ENCODE measurements around the gene MEF2C. TPM values are rescaled to one million over a fixed set of nuclear protein-coding genes. Genes with fewer than 3 reads are reported as not detected.

The MEF2C gene
- polyA plus RNA-seq, 1 donor from 2014 or later, result 30.2 TPM

DNA sequence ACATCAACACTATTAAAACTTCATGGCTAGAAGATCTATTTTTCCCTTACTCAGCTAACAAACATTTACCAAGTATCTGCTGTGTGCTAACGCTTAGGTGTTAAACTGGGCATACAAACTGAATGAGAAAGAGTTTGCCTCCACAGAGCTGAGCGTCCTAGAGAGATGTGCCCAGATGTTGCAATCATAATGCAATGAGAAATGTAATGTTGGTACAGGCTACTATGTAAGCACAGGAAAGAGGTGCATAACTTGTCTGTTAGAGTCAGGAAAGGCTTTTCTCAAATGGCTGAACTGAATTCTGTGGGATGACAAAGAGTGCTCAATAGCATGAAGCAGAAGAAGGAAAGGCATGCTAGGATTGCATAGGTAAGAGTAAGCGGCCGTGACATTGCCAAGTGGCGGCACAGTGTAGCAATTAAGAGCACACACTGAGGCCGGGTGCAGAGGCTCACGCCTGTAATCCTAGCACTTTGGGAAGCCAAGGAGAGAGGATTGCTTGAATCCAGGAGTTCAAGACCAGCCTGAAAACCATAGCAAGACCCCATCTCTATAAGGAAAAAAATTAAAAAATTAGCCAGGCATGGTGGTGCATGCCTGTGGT is 137.8 kb downstream of the MEF2C start:
- no peak overlapping the region for H3K4me3 ChIP-seq (ENCODE audit: low read length)
- H3K36me3 ChIP-seq (ENCODE audit: insufficient read depth, low read length), result no peaks in the 10 kb centered on the region
- H4K20me1 ChIP-seq (ENCODE audit: insufficient read depth), result no peaks in the 10 kb centered on the region
- H3K79me2 ChIP-seq (replicated peaks; ENCODE audit: insufficient read depth, low read length), result no peaks in the 10 kb centered on the region
- no peaks in the 10 kb centered on the region for H3K9me2 ChIP-seq (ENCODE audit: insufficient read depth, low read length)
- no peak overlapping the region for H2AFZ ChIP-seq (ENCODE audit: low read depth, low read length)
- no peaks in the 10 kb centered on the region for H3K27me3 ChIP-seq (ENCODE audit: insufficient read depth, low read depth, low read length)
- H3K4me2 ChIP-seq (ENCODE audit: low read length), result no peak overlapping the region
- H3K9ac ChIP-seq (ENCODE audit: low read length), result no peak overlapping the region
- H3K9me3 ChIP-seq (ENCODE audit: low read length), result no peaks in the 10 kb centered on the region
- no peak overlapping the region for H3K27ac ChIP-seq (ENCODE audit: low read length)
- TF ChIP-seq, protein P1, sequence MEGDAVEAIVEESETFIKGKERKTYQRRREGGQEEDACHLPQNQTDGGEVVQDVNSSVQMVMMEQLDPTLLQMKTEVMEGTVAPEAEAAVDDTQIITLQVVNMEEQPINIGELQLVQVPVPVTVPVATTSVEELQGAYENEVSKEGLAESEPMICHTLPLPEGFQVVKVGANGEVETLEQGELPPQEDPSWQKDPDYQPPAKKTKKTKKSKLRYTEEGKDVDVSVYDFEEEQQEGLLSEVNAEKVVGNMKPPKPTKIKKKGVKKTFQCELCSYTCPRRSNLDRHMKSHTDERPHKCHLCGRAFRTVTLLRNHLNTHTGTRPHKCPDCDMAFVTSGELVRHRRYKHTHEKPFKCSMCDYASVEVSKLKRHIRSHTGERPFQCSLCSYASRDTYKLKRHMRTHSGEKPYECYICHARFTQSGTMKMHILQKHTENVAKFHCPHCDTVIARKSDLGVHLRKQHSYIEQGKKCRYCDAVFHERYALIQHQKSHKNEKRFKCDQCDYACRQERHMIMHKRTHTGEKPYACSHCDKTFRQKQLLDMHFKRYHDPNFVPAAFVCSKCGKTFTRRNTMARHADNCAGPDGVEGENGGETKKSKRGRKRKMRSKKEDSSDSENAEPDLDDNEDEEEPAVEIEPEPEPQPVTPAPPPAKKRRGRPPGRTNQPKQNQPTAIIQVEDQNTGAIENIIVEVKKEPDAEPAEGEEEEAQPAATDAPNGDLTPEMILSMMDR (IDR thresholded peaks at IDR 0.05; ENCODE audit: poor library complexity, severe bottlenecking), result no peak
- no peak for TF ChIP-seq EP300 (conservative IDR thresholded peaks at IDR 0.05; ENCODE audit: poor library complexity, severe bottlenecking)
- TF ChIP-seq TAF1 (IDR thresholded peaks at IDR 0.05; ENCODE audit: low read depth), result no peak
- no peak for TF ChIP-seq RAD21 (conservative IDR thresholded peaks at IDR 0.05)
- TF ChIP-seq POLR2AphosphoS5 (IDR thresholded peaks at IDR 0.05), result no peak
- TF ChIP-seq EZH2 (IDR thresholded peaks at IDR 0.05; ENCODE audit: borderline replicate concordance, insufficient read depth, low read length, poor library complexity, severe bottlenecking), result no peak
- no peak for TF ChIP-seq MXI1 (conservative IDR thresholded peaks at IDR 0.05; ENCODE audit: poor library complexity, severe bottlenecking)
- no peaks in the 10 kb centered on the region for H3F3A ChIP-seq (ENCODE audit: insufficient read depth, low read length, poor library complexity, severe bottlenecking)

GRCh38 chr5:88743231-88743834 is 139.7 kb downstream of the MEF2C start:
- H3K9me3 ChIP-seq (ENCODE audit: low read length), result no peaks in the 10 kb centered on the region
- no peaks in the 10 kb centered on the region for H4K20me1 ChIP-seq (ENCODE audit: insufficient read depth)
- no peak overlapping the region for H3K4me3 ChIP-seq (ENCODE audit: low read length)

DNA sequence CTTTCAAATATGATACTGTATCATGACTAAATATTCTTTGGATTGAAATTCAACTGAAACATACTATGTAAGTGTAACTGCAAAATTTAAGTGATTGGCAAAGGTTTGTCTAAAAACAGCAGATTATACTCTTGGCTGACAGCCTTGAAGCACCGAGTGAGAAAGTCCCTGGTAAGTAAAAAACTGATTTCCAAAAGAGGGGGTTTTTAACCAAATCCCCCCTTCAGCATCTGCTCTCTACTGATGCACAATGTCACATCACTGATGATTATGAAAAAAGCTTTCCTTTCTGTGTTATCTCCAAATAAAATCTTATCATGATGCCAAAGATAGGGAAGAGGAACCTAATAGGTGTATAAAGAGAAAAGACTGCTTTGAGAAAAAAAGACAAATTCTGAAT is 141.0 kb downstream of the MEF2C start:
- no peak overlapping the region for H3K4me3 ChIP-seq (ENCODE audit: low read length)
- H4K20me1 ChIP-seq (ENCODE audit: insufficient read depth), result no peaks in the 10 kb centered on the region
- TF ChIP-seq SMC3 (conservative IDR thresholded peaks at IDR 0.05; ENCODE audit: poor library complexity) (no peak), MXI1 (conservative IDR thresholded peaks at IDR 0.05; ENCODE audit: poor library complexity, severe bottlenecking) (no peak), TAF1 (IDR thresholded peaks at IDR 0.05; ENCODE audit: low read depth) (no peak), RAD21 (conservative IDR thresholded peaks at IDR 0.05) (no peak), REST (IDR thresholded peaks at IDR 0.05; ENCODE audit: borderline replicate concordance) (no peak), EZH2 (IDR thresholded peaks at IDR 0.05; ENCODE audit: borderline replicate concordance, insufficient read depth, low read length, poor library complexity, severe bottlenecking) (no peak), POLR2AphosphoS5 (IDR thresholded peaks at IDR 0.05) (no peak), EP300 (conservative IDR thresholded peaks at IDR 0.05; ENCODE audit: poor library complexity, severe bottlenecking) (no peak)
- TF ChIP-seq, protein P1 (IDR thresholded peaks at IDR 0.05; ENCODE audit: poor library complexity, severe bottlenecking), result no peak
- no peak overlapping the region for H3K9ac ChIP-seq (ENCODE audit: low read length)
- no peaks in the 10 kb centered on the region for H3K79me2 ChIP-seq (replicated peaks; ENCODE audit: insufficient read depth, low read length)
- H3K36me3 ChIP-seq (ENCODE audit: insufficient read depth, low read length), result no peaks in the 10 kb centered on the region
- H3K27me3 ChIP-seq (ENCODE audit: insufficient read depth, low read depth, low read length), result no peaks in the 10 kb centered on the region
- H3K27ac ChIP-seq (ENCODE audit: low read length), result no peak overlapping the region
- no peaks in the 10 kb centered on the region for H3K9me2 ChIP-seq (ENCODE audit: insufficient read depth, low read length)
- no peaks in the 10 kb centered on the region for H3F3A ChIP-seq (ENCODE audit: insufficient read depth, low read length, poor library complexity, severe bottlenecking)
- no peak overlapping the region for H2AFZ ChIP-seq (ENCODE audit: low read depth, low read length)
- H3K4me2 ChIP-seq (ENCODE audit: low read length), result no peak overlapping the region
- no peaks in the 10 kb centered on the region for H3K9me3 ChIP-seq (ENCODE audit: low read length)

More at GRCh38 chr5:88743231-88743834, 139.7 kb downstream of the MEF2C start:
- H3K4me2 ChIP-seq (ENCODE audit: low read length), result no peak overlapping the region
- TF ChIP-seq RAD21 (conservative IDR thresholded peaks at IDR 0.05), result no peak
- TF ChIP-seq SMC3 (conservative IDR thresholded peaks at IDR 0.05; ENCODE audit: poor library complexity), result no peak
- no peak for TF ChIP-seq POLR2AphosphoS5 (IDR thresholded peaks at IDR 0.05)
- no peak for TF ChIP-seq TAF1 (IDR thresholded peaks at IDR 0.05; ENCODE audit: low read depth)
- no peak for TF ChIP-seq EP300 (conservative IDR thresholded peaks at IDR 0.05; ENCODE audit: poor library complexity, severe bottlenecking)
- H3K27me3 ChIP-seq (ENCODE audit: insufficient read depth, low read depth, low read length), result no peaks in the 10 kb centered on the region
- no peaks in the 10 kb centered on the region for H3F3A ChIP-seq (ENCODE audit: insufficient read depth, low read length, poor library complexity, severe bottlenecking)
- no peak overlapping the region for H2AFZ ChIP-seq (ENCODE audit: low read depth, low read length)
- H3K79me2 ChIP-seq (replicated peaks; ENCODE audit: insufficient read depth, low read length), result no peaks in the 10 kb centered on the region
- no peaks in the 10 kb centered on the region for H3K9me2 ChIP-seq (ENCODE audit: insufficient read depth, low read length)
- H3K36me3 ChIP-seq (ENCODE audit: insufficient read depth, low read length), result no peaks in the 10 kb centered on the region
- H3K9ac ChIP-seq (ENCODE audit: low read length), result no peak overlapping the region
- H3K27ac ChIP-seq (ENCODE audit: low read length), result no peak overlapping the region
